ENCODE data around the gene FSTL4. TPM values are rescaled to one million over a fixed set of nuclear protein-coding genes. Genes with fewer than 3 reads are reported as not detected.

Gene FSTL4
- total and polyA plus RNA-seq, 4 donors: 0.42 TPM; not detected in 3

GRCh38 chr5:133406208-133406976 lies 205.9 kb downstream of the FSTL4 start:
- intact Hi-C loops (cut with DNase I): no loop called here
- WGBS, 2 donors: 96 to 98% methylated on average over 4 of the region's 4 CpGs
- Histone ChIP-seq H3K36me3 (ENCODE audit: control insufficient read depth in 1 of 2, insufficient read depth in 2 of 2, low read length in 1 of 2) (no peaks in the 10 kb centered on the region), H3K27ac (ENCODE audit: low read depth in 1 of 2, low read length in 2 of 2) (no peak overlapping the region), H3K27me3 (ENCODE audit: control insufficient read depth in 1 of 2, insufficient read depth in 2 of 2, low read length in 1 of 2) (no peaks in the 10 kb centered on the region), H3K4me1 (ENCODE audit: control insufficient read depth in 1 of 2, insufficient read depth in 2 of 2, low read length in 2 of 2) (no peaks in the 10 kb centered on the region), H3K9me3 (ENCODE audit: control insufficient read depth, low read length) (no peaks in the 10 kb centered on the region), H3K4me3 (ENCODE audit: low read length in 2 of 2) (no peak overlapping the region)
- no peak for ATAC-seq (ENCODE audit: low FRiP score)
- no peak for DNase-seq

- Histone ChIP-seq H3K27ac (ENCODE audit: low read depth in 1 of 2, low read length in 2 of 2) (no peak overlapping the region), H3K36me3 (ENCODE audit: control insufficient read depth in 1 of 2, insufficient read depth in 2 of 2, low read length in 1 of 2) (no peaks in the 10 kb centered on the region), H3K9me3 (ENCODE audit: control insufficient read depth, low read length) (no peaks in the 10 kb centered on the region), H3K4me3 (ENCODE audit: low read length in 2 of 2) (no peak overlapping the region), H3K4me1 (ENCODE audit: control insufficient read depth in 1 of 2, insufficient read depth in 2 of 2, low read length in 2 of 2) (no peaks in the 10 kb centered on the region), H3K27me3 (ENCODE audit: control insufficient read depth in 1 of 2, insufficient read depth in 2 of 2, low read length in 1 of 2) (no peaks in the 10 kb centered on the region)
- WGBS, 2 donors: 94 to 95% methylated on average over 17 of the region's 17 CpGs
- intact Hi-C loops (cut with DNase I): no loop called here
- DNase-seq: no peak
- no peak for ATAC-seq (ENCODE audit: low FRiP score)
Observed at GRCh38 chr5:133405275-133406034, 206.9 kb downstream of the FSTL4 start.

- H3K4me3 ChIP-seq (ENCODE audit: low read length in 2 of 2): no peak overlapping the region
- no peaks in the 10 kb centered on the region for H3K36me3 ChIP-seq (ENCODE audit: control insufficient read depth in 1 of 2, insufficient read depth in 2 of 2, low read length in 1 of 2)
- WGBS, 2 donors: 64 to 69% methylated on average over 7 of the region's 7 CpGs
- DNase-seq (no peak), ATAC-seq (ENCODE audit: low FRiP score) (no peak)
- H3K27me3 ChIP-seq (ENCODE audit: control insufficient read depth in 1 of 2, insufficient read depth in 2 of 2, low read length in 1 of 2): no peaks in the 10 kb centered on the region
- intact Hi-C loops (cut with DNase I): no loop called here
- H3K27ac ChIP-seq (ENCODE audit: low read depth in 1 of 2, low read length in 2 of 2): no peak overlapping the region
- H3K4me1 ChIP-seq (ENCODE audit: control insufficient read depth in 1 of 2, insufficient read depth in 2 of 2, low read length in 2 of 2): no peaks in the 10 kb centered on the region
- H3K9me3 ChIP-seq (ENCODE audit: control insufficient read depth, low read length): no peaks in the 10 kb centered on the region
Observed at GRCh38 chr5:133404724-133405123, 207.6 kb downstream of the FSTL4 start.

DNA sequence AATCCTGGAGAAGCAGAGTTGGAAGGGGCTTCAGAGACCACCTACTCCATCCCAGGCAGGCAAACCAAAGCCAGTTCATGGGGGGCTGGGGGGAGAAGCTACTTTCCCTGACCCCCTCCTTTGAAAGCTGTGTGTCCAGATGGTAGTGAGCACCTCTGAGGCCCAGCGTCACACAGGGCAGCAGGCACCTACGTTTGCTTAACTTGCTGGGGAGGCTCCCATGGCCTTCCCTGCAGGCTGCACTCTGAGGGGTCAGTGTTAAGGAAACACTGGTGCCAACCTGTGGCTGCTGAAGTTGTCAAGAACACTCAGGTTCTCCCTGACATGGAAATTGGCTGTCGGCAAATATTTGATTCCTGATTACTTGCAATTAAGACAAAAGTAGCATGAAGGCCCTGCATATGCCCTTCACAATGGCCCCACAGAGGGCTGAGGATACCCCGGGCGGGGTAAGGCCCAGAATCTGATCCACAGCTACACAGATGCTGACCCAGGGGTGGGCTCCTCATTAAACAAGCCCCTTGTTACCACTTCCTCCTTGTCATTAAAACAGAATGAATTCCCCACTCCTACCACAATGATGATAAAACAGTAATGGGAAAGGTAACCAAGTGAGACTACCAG lies 208.5 kb downstream of the FSTL4 start:
- no peak overlapping the region for H3K27ac ChIP-seq (ENCODE audit: low read depth in 1 of 2, low read length in 2 of 2)
- H3K9me3 ChIP-seq (ENCODE audit: control insufficient read depth, low read length): no peaks in the 10 kb centered on the region
- H3K27me3 ChIP-seq (ENCODE audit: control insufficient read depth in 1 of 2, insufficient read depth in 2 of 2, low read length in 1 of 2): no peaks in the 10 kb centered on the region
- no peak for ATAC-seq (ENCODE audit: low FRiP score)
- H3K36me3 ChIP-seq (ENCODE audit: control insufficient read depth in 1 of 2, insufficient read depth in 2 of 2, low read length in 1 of 2): no peaks in the 10 kb centered on the region
- no peak overlapping the region for H3K4me3 ChIP-seq (ENCODE audit: low read length in 2 of 2)
- WGBS, 2 donors: 96 to 98% methylated on average over 5 of the region's 5 CpGs
- no peak for DNase-seq
- no peaks in the 10 kb centered on the region for H3K4me1 ChIP-seq (ENCODE audit: control insufficient read depth in 1 of 2, insufficient read depth in 2 of 2, low read length in 2 of 2)
- intact Hi-C loops (cut with DNase I): no loop called here

DNA sequence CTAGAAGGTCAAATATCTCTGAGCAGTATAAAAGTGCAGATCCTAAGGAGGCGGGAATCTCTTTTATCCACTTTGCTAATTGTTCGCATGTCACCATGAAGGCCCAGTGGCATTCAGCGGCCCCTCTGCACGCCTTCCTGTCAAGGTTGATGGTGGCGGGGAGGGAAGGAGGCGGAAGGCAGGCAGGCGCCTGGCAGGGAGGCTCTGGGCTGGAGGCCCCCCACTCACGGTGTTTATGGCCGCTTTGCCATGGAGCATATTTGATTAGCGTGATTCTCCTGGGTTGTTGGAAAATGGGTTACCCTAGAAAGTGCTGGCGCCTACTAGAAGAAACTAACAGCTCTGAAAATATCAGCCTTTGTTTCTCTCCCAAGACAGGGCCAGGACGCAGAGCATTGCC lies 209.6 kb downstream of the FSTL4 start:
- DNase-seq: peak in 1 of 2 donors; percentile 21
- H3K36me3 ChIP-seq (ENCODE audit: control insufficient read depth in 1 of 2, insufficient read depth in 2 of 2, low read length in 1 of 2): no peaks in the 10 kb centered on the region
- no peaks in the 10 kb centered on the region for H3K27me3 ChIP-seq (ENCODE audit: control insufficient read depth in 1 of 2, insufficient read depth in 2 of 2, low read length in 1 of 2)
- H3K4me3 ChIP-seq (ENCODE audit: low read length in 2 of 2): no peak overlapping the region
- WGBS, 2 donors: 87 to 90% methylated on average over 12 of the region's 12 CpGs
- intact Hi-C loops (cut with DNase I): no loop called here
- no peak for ATAC-seq (ENCODE audit: low FRiP score)
- H3K9me3 ChIP-seq (ENCODE audit: control insufficient read depth, low read length): no peaks in the 10 kb centered on the region
- H3K4me1 ChIP-seq (ENCODE audit: control insufficient read depth in 1 of 2, insufficient read depth in 2 of 2, low read length in 2 of 2): no peaks in the 10 kb centered on the region
- H3K27ac ChIP-seq (ENCODE audit: low read depth in 1 of 2, low read length in 2 of 2): no peak overlapping the region

- no peak overlapping the region for H3K27ac ChIP-seq (ENCODE audit: low read depth in 1 of 2, low read length in 2 of 2)
- H3K27me3 ChIP-seq (ENCODE audit: control insufficient read depth in 1 of 2, insufficient read depth in 2 of 2, low read length in 1 of 2): no peaks in the 10 kb centered on the region
- H3K4me3 ChIP-seq (ENCODE audit: low read length in 2 of 2): no peak overlapping the region
- no peaks in the 10 kb centered on the region for H3K36me3 ChIP-seq (ENCODE audit: control insufficient read depth in 1 of 2, insufficient read depth in 2 of 2, low read length in 1 of 2)
- 73 to 79% methylated on average over 9 of the region's 9 CpGs for WGBS, 2 donors
- peak in 1 of 2 donors; percentile 16 for DNase-seq
- no peak for ATAC-seq (ENCODE audit: low FRiP score)
- intact Hi-C loops (cut with DNase I): no loop called here
- H3K4me1 ChIP-seq (ENCODE audit: control insufficient read depth in 1 of 2, insufficient read depth in 2 of 2, low read length in 2 of 2): no peaks in the 10 kb centered on the region
- H3K9me3 ChIP-seq (ENCODE audit: control insufficient read depth, low read length): no peaks in the 10 kb centered on the region
Observed at GRCh38 chr5:133401731-133402347, 210.5 kb downstream of the FSTL4 start.

DNA sequence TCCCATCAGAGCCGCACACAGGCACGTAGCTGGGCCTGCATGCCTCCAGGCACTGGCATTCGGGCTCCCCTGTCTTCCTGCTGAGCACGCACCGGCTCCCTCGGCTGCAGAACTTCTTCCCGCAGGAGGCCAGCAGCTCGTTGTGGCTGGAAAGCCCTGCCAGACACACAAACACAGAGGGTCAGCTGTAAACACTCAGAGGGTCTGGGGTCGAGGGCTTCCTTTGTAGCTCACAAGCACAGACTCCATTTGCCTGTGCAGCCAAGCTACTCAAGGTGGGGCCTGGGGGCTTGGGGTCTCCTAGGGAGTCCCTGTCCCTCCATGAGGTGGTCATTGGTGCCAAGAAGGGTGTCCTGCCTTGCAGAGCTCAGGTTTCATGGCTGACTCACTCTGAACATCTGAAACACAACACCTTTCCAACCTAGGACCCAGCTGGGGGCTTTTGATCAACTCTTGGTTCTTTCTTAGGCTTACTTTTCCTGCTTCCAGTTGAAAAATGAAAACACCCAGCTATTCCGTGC lies 211.4 kb downstream of the FSTL4 start:
- no peak overlapping the region for H3K27ac ChIP-seq (ENCODE audit: low read depth in 1 of 2, low read length in 2 of 2)
- H3K9me3 ChIP-seq (ENCODE audit: control insufficient read depth, low read length): no peaks in the 10 kb centered on the region
- no peaks in the 10 kb centered on the region for H3K4me1 ChIP-seq (ENCODE audit: control insufficient read depth in 1 of 2, insufficient read depth in 2 of 2, low read length in 2 of 2)
- H3K4me3 ChIP-seq (ENCODE audit: low read length in 2 of 2): no peak overlapping the region
- H3K36me3 ChIP-seq (ENCODE audit: control insufficient read depth in 1 of 2, insufficient read depth in 2 of 2, low read length in 1 of 2): no peaks in the 10 kb centered on the region
- no peak for ATAC-seq (ENCODE audit: low FRiP score)
- WGBS, 2 donors: 63 to 64% methylated on average over 10 of the region's 10 CpGs
- H3K27me3 ChIP-seq (ENCODE audit: control insufficient read depth in 1 of 2, insufficient read depth in 2 of 2, low read length in 1 of 2): no peaks in the 10 kb centered on the region
- intact Hi-C loops (cut with DNase I): no loop called here
- peak in 1 of 2 donors; percentile 23 for DNase-seq

- ATAC-seq (ENCODE audit: low FRiP score) (no peak), DNase-seq (no peak)
- intact Hi-C loops (cut with DNase I): no loop called here
- H3K4me1 ChIP-seq (ENCODE audit: control insufficient read depth in 1 of 2, insufficient read depth in 2 of 2, low read length in 2 of 2): no peaks in the 10 kb centered on the region
- no peak overlapping the region for H3K27ac ChIP-seq (ENCODE audit: low read depth in 1 of 2, low read length in 2 of 2)
- H3K27me3 ChIP-seq (ENCODE audit: control insufficient read depth in 1 of 2, insufficient read depth in 2 of 2, low read length in 1 of 2): no peaks in the 10 kb centered on the region
- WGBS, 2 donors: 91 to 94% methylated on average over 3 of the region's 3 CpGs
- H3K4me3 ChIP-seq (ENCODE audit: low read length in 2 of 2): no peak overlapping the region
- H3K9me3 ChIP-seq (ENCODE audit: control insufficient read depth, low read length): no peaks in the 10 kb centered on the region
- H3K36me3 ChIP-seq (ENCODE audit: control insufficient read depth in 1 of 2, insufficient read depth in 2 of 2, low read length in 1 of 2): no peaks in the 10 kb centered on the region
Observed at GRCh38 chr5:133400120-133400519, 212.2 kb downstream of the FSTL4 start.
